ENCODE results near the gene PCDH9. TPM values are rescaled to one million over a fixed set of nuclear protein-coding genes. Genes with fewer than 3 reads are reported as not detected.

PCDH9 gene
- total and polyA plus RNA-seq, 11 donors, result 3.0 to 39.6 (median 21.6) TPM

DNA sequence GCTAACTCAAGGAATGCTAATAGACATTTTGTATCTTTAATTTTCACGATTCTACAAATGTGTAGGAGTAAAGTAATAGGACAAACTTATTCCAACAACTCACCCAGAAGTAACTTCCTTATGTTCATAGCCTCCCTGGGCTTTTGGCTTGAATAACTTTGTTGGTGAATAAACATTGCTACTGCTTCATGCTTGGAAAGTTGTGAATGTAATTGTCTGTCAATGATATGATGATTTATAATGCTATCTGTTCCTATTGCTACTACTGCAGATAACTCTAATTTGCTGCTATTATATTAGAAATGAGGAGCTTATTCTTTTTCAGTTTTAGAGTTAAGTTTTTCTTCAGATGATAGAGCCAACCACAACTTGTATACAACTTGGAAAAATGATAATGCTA is 307.7 kb downstream of the PCDH9 start:
- H3K4me1 ChIP-seq, result no peaks in the 10 kb centered on the region
- H3K36me3 ChIP-seq, result no peaks in the 10 kb centered on the region
- H3K4me3 ChIP-seq, result no peak overlapping the region
- DNase-seq (no peak), ATAC-seq (no peak)
- 54 to 71% (median 62%) methylated on average over 1 of the region's 1 CpG for WGBS, 4 donors
- no peak for TF ChIP-seq CTCF (IDR thresholded peaks at IDR 0.05)
- TF ChIP-seq POLR2A (IDR thresholded peaks at IDR 0.05), result no peak
- H3K27ac ChIP-seq, result no peak overlapping the region
- H3K9me3 ChIP-seq, result peaks cover 0 to 12% (median 0%) of the 10 kb centered on the region in 12 donors
- intact Hi-C loops (cut with DNase I), result no loop called here
- no peaks in the 10 kb centered on the region for H3K27me3 ChIP-seq

DNA sequence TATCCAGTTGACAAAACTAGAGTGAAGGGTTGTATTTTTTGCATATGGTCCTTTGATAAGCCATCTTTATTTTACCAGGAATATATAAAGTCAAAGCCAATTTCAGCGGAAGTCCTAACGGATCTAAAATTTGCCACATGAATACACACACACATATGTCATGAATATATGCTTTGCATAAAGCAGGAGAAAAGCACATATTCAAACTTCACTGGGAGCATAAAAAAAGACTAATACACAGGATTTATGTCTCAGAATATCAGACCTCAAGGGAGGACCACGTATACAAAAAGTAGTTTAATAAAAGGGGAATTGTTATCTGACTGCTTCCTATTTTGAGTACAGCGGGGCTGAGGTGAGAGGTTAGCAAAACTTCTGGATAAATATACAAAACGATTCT is 308.7 kb downstream of the PCDH9 start:
- 64 to 73% (median 69%) methylated on average over 5 of the region's 5 CpGs for WGBS, 4 donors
- TF ChIP-seq CTCF (IDR thresholded peaks at IDR 0.05) (no peak), POLR2A (IDR thresholded peaks at IDR 0.05) (no peak)
- H3K27ac ChIP-seq, result no peak overlapping the region
- no peaks in the 10 kb centered on the region for H3K36me3 ChIP-seq
- intact Hi-C loops (cut with DNase I), result no loop called here
- H3K4me1 ChIP-seq, result no peaks in the 10 kb centered on the region
- no peaks in the 10 kb centered on the region for H3K27me3 ChIP-seq
- peaks cover 0 to 12% (median 0%) of the 10 kb centered on the region in 12 donors for H3K9me3 ChIP-seq
- DNase-seq (no peak), ATAC-seq (no peak)
- no peak overlapping the region for H3K4me3 ChIP-seq

DNA sequence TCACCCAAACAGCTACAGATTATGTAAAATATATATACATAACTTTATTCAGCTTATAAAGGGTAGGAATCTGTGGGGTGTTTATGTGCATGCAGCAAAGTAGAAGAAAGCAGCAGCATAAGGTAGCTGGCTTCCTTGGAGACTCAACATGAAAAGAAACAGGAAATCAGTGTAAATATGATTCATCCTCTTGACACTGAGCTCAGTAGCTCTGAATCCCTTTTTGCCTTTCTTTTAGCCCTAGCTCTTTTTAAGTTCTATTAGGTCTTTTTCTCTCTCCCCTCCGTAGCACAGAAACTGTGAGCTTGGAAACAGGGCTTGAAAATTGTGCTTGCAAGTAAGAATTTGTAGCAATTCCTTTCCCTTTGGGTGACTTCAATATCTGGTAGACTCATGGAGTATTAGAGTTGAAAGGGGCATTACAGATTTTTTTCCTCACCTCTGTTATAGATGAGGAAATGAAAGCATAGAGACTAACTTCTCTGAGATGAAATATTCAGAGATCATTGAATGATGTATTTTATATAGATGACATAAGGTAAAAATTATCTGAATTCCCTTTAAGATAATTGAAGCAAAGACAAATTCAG is 314.4 kb downstream of the PCDH9 start:
- peaks cover 0 to 12% (median 0%) of the 10 kb centered on the region in 12 donors for H3K9me3 ChIP-seq
- 73 to 88% (median 81%) methylated on average over 1 of the region's 1 CpG for WGBS, 4 donors
- no peak overlapping the region for H3K4me3 ChIP-seq
- no peak overlapping the region for H3K27ac ChIP-seq
- H3K4me1 ChIP-seq, result peaks cover 0 to 3% (median 0%) of the 10 kb centered on the region in 12 donors
- intact Hi-C loops (cut with DNase I), result no loop called here
- ATAC-seq (no peak), DNase-seq (no peak)
- H3K27me3 ChIP-seq, result no peaks in the 10 kb centered on the region
- no peak for TF ChIP-seq POLR2A (IDR thresholded peaks at IDR 0.05)
- no peak for TF ChIP-seq CTCF (IDR thresholded peaks at IDR 0.05)
- H3K36me3 ChIP-seq, result no peaks in the 10 kb centered on the region

DNA sequence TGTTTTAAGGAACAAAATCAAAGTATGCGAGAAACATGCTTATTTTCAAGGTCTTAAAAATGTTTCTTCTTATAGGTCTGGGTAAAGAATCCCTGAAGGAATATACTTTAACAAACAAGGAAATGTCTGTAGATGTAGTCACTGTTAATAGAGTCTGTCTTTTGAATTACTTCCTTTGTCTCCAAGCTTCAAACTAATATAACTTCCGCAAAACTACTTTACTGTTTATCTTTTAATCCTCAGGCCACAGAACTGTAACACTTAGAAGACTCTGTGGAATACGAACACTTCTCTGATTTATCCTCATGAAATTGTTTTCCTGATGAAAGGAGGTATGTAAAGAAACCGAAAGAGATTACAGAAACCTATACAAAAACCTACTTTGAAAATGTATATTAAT is 316.0 kb downstream of the PCDH9 start:
- H3K9me3 ChIP-seq, result peaks cover 0 to 6% (median 0%) of the 10 kb centered on the region in 12 donors
- H3K27me3 ChIP-seq, result no peaks in the 10 kb centered on the region
- intact Hi-C loops (cut with DNase I), result no loop called here
- no peak overlapping the region for H3K27ac ChIP-seq
- H3K4me1 ChIP-seq, result peaks cover 0 to 3% (median 0%) of the 10 kb centered on the region in 12 donors
- no peak overlapping the region for H3K4me3 ChIP-seq
- WGBS, 4 donors, result 49 to 62% (median 50%) methylated on average over 4 of the region's 4 CpGs
- TF ChIP-seq POLR2A (IDR thresholded peaks at IDR 0.05) (no peak), CTCF (IDR thresholded peaks at IDR 0.05) (no peak)
- ATAC-seq (no peak), DNase-seq (no peak)
- no peaks in the 10 kb centered on the region for H3K36me3 ChIP-seq

Measured in heart left ventricle (tissue), 16 donors.